Measurements from ENCODE around the gene ZNF770.

The ZNF770 gene, protein sequence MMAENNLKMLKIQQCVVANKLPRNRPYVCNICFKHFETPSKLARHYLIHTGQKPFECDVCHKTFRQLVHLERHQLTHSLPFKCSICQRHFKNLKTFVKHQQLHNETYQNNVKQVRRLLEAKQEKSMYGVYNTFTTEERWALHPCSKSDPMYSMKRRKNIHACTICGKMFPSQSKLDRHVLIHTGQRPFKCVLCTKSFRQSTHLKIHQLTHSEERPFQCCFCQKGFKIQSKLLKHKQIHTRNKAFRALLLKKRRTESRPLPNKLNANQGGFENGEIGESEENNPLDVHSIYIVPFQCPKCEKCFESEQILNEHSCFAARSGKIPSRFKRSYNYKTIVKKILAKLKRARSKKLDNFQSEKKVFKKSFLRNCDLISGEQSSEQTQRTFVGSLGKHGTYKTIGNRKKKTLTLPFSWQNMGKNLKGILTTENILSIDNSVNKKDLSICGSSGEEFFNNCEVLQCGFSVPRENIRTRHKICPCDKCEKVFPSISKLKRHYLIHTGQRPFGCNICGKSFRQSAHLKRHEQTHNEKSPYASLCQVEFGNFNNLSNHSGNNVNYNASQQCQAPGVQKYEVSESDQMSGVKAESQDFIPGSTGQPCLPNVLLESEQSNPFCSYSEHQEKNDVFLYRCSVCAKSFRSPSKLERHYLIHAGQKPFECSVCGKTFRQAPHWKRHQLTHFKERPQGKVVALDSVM

DNA sequence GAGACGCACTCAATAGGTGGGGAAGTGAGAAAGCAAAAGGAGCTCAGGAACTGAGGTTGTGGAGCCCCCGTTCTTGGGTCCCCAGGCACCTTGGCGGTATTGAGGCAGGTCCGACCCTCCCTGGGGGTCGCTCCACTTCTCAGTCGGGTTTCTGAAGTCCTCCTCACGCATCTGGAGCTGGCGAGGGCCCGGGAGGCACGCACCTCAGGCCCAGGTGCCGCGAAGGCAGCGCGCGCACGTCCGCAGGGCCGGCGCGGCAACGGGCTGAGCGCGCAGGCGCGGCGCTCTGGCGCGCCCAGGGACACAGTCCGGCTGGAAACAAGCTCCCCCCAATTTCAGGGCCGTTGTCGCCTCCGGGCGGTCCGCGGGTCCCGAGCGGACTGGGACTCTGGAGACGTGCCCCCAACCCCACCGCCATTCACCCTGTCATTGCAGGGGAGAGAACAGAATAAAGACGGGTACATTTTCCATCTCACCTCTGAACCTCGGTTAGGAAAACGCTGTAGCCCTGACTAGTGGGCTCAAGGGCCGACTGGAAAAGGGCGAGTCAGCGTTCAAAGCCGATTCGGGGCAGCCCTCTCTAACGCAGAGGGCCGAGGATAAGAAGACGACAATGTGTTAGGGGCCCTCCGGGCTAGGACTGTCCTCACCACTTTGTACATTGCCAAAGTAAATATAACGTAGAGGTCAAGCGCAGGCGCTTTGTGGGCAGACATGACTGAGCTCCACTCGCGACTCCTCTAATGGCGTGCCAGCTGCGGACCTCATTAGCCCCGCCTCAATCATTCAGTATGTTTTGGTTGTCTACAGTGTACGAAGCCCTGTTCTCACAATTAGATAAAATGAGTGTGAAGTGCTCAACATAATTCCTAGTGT lies at the start of gene ZNF770:
Gene ZNF770 (minus strand): TSS at position 261 of the 876 bp plus-strand sequence. CDS start 4,853 bp downstream, outside the sequence.
- DNase-seq: peak; percentile 69

DNA sequence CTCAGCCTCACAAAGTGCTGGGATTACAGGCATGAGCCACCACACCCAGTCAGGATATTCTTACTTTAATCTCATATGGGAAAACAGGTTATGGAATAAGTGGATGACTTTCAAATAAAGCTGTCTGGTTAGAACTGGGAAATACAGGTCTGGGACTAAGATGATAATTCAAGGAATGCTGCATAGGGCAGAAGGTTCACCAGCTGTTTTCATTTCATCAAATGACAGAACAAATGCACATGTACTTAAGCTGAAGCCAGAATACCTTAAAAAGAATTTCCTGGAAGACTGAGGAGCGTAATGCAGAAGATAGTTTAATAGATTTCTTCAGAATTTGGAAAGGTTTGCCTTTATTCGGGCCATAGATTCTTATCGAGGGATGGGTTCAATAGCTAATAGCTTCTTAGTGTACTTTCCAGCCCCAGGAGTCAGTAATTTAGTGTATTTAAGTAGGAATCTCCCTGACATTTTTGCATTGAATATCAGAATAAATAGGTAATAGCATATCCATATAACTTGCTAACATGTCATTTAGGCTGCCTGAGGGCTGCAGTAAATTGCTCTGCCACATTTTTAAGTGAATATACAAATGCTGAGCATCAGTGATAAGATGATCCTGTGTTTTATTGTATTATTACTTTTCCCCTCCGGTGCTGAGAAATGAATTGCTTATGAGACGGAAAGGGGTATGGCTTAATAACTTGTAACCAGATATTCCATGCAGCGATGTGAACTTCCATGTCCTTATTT lies 40.3 kb upstream of the ZNF770 start:
- DNase-seq: no peak

DNA sequence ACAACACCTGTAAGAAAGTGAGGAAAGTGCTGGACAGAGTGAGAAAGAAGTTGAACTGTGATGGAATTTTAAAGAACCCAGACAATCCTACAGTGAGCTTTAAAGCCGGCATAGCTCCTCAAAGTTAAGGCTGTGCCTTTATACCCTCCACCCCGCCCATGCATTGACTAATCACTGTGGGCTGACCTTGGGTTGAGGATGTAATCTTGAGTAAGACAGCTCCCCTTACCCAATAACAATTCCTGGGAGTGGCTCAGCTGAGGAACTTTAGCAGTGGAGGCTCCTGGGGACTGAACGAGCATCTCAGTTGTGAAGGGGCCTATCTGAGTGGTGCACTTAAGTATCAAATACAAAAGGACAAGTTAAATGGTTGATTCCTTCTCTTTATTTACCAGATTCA lies 35.7 kb upstream of the ZNF770 start:
- DNase-seq: no peak

DNA sequence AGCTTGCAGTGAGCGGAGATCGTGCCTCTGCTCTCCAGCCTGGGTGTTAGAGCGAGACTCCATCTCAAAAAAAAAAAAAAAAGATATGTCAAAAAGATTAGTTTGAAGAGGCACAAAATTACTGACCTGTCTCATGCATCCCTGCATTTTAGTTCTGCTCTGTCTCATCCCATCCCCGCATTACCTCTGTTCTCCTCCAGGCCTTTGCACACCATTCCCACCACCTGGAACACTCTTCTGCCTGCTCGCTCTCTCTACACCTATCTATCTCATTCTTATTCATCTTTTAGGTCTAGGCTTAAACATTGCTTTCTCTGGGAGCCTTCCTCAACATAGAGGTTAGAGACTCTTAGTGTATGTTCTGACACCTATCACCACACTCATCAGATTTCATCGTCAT lies 32.9 kb upstream of the ZNF770 start:
- DNase-seq: no peak

DNA sequence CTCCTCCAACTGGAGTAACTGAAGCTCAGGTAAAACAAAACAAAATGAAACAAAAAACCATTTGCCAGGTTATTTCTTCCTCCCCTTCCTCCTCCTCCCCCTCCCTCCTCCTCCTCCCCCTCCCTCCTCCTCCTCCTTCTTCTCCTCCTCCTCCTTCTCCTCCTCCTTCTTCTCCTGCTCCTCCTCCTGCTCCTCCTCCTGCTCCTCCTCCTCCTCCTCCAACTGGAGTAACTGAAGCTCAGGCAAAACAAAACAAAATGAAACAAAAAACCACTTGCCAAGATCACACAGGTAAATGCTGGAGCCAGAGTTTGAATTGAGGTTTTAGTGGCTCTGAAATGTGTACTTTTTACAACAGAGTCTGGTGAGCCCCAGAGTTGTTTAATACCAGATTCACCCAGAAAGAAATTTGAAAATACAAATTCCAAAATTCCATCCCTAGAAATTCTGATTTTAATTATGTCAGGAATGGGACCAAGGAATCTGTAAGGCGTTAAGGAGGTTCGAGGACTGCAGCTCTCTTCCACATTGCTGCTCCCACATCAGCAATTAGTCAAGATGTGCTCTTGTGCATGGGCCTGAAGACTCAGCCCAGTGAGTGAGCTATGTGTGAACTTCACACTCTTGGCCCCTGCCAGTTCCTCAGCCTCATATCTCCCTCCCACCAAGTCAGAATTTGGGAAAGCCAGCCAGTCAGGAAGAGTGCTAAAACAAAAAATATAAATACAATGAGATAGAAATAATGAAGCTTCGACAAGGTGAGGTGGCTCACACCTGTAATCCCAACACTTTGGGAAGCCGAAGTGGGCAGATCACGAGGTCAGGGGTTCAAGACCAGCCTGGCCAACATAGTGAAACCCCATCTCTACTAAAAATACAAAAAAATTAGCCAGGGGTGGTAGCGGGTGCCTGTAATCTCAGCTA lies 31.6 kb upstream of the ZNF770 start:
- DNase-seq: no peak

DNA sequence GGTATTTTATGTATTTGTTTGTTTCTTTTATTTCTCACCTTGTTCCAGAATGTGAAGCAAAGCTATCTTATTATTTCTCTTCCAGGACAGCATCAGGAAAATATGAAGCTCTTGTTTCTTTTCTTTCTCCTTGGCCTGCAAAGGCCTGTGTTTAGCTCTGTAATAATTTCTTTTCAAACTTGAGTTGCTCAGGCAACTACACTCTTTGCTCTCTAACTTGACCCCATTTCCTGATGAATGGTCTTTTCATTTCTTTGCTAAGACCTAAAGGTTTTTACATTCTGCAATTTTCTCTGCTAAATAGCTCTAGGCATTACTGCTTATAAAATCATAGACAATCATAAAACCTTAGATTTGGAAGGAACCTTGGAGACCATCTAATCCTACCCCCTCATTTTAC lies 26.2 kb upstream of the ZNF770 start:
- DNase-seq: no peak

DNA sequence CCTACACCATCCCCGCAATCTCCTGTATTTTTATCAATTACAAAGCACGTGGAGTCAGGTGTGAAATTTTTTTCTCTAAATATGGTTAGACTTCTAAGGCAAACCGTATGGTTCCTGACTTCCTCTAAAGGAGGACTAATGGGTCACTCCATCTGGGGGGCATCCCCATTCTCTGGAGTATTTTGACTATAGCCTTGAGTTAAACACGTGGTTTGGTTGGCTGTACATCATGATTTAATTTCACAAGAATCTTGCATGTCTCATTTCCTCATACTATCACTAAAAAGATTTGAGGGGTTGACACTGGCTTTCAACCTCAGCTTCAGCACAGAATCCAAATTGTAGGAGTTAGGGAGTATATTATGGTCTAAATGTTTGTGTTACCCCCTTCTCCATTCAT lies 25.3 kb upstream of the ZNF770 start:
- no peak for DNase-seq

DNA sequence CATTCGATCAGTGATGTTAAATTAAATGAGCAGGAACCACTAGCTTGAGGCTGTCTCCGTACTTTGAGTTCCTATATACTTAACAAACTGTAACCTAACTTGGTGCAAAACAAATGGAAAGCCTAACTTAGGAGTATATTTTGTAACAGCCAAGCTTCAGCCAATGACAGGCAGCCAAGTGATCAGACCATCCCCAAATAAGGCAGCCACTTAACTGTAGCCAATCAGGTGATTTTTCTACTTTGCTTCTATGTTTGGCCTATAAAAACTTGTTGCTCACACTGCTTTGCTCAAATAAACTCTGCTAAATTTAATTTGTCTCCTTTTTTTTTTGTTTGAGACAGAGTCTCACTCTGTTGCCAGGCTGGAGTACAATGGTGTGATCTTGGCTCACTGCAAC lies 19.3 kb upstream of the ZNF770 start:
- no peak for DNase-seq

DNA sequence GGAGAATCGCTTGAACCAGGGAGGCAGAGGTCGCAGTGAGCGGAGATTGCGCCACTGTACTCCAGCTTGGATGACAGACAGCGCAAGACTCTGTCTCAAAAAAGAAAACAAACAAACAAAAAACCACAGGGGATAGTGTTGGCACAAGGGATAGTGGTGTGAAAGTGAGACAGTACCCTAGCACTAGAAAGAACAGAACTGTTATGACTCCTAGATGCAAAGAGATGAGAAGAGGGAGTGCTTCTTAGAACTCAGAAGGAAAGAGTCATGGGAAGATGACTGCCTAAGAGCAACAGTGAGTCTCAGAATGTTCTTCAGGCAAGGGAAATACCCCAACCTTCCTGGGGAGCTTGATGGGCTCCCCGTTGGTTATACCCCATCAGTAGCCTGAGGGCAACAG lies 17.8 kb upstream of the ZNF770 start:
- DNase-seq: no peak

DNA sequence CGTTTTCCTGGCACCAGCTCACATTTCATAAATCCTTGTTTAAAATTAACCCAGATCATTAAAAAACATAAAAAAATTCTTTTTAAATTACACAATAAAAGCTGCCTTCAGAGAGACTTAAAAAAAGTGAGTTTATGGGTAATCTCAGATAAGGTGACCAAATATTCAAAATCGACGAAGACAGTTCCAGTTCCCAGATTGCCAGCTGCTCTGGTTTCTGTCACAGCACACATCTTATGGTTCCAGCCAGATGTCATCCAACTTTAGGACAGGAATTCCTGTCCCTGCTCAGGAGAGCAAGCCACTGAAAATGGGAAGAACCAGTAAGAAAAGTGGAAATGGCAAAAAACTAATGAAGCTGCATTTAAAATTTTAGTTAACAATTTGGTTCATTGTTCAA lies 15.8 kb upstream of the ZNF770 start:
- DNase-seq: no peak

DNA sequence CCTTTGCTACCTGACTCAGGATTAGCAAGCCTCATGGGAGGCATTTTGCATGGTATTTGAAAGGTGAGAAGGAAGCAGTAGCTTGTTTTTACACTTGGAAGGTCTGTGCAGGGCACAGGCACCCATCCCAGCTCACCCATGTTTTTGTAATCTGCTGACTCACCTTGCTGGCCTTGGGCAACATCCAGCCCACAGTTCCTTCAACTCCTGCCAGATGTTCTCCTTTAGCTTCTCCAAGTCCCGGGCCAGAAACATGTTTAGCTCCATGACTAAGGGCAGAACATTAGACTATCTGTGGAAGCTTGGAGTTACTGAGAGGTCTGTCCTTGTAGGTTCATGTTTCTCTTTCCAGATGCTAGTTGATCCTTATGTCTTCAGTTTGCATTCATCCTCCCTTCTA lies 12.4 kb upstream of the ZNF770 start:
- DNase-seq: peak; percentile 67

DNA sequence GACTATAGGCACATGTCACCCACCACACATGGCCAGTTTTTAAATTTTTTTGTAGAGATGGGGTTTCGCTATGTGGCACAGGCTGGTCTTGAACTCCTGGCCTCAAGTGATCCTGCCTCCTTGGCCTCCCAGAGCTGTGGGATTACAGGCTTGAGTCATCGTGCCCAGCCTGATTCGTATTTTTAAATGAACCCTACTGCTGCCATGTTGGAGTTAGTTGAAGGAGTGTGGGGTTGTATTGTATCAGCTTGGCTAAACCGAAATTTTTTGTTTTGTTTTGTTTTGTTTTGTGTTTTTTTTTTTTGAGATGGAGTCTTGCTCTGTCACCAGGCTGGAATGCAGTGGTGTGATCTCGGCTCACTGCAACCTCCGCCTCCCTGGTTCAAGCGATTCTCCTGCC lies 11.8 kb upstream of the ZNF770 start:
- no peak for DNase-seq

DNA sequence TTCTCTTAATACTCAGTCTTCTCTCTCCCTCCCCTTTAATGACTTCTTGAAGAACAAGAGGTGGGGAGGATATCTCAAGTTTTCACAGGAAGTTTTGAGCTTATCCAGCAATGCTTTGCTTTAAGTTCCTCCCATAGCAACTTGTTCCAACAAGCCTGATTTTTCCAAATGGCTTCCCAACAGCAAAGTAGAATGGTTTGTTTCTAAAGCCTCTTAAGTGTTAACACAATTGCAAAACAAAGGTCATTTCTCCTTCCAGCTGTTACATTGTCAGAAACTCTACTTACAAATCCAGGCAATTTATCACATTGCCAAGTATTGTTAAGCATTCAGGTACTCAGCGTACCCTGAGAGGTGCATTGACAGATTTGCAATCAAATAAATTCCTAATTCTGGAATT lies 6.8 kb upstream of the ZNF770 start:
- DNase-seq: no peak

DNA sequence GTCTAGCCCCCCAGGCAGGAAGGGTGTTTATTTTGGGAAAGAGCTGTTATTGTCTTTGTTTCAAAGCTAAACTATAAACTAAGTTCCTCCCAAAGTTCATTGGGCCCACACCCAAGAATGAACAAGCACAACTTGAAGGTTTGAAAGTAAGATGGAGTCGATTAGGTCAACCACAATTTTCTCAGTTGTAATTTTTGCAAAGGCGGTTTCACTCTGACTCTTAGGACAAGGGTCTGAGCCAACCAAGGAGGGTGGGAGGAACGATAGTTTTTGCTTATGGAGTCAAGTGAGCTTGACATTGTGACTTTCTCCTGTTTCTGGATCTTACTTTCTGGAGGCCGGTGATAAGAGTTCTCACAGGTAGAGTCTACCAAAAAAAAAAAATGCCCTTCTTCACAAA lies 5.8 kb upstream of the ZNF770 start:
- no peak for DNase-seq

DNA sequence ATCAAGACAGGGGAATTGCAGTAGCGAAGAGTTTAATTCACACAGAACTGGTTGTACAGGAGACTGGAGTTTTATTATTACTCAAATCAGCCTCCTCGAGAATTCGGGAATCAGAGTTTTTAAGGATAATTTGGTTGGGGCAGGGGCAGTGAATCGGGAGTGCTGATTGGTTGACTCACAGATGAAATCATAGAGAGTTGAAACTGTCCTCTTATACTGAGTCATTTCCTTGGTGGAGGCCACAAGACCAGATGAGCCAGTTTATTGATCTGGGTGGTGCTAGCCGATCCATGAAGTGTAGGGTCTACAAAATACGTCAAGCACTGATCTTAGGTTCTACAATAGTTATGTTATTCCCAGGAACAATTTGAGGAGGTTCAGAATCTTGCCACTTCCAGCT lies 5.3 kb upstream of the ZNF770 start:
- DNase-seq: no peak

DNA sequence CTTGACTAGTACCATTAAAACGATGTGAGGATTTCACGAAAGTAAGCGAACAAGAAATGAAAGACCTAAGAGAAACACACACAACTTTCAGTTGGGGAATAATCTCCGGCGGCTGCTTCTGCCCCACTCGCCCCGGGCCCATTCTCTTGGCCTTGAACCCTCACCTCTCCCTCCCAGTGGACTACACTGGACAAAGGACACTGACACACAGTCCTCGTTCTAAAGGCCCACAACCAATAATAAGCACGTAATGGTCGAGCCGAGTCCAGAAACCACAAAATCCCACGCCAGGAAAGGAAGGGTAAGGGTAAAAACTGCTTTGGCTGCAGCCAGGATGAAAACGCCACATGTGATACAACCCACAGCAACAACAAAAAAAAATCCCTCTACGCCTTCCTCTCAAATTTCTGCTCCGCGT lies 469 bp downstream of the ZNF770 start:
- DNase-seq: no peak

DNA sequence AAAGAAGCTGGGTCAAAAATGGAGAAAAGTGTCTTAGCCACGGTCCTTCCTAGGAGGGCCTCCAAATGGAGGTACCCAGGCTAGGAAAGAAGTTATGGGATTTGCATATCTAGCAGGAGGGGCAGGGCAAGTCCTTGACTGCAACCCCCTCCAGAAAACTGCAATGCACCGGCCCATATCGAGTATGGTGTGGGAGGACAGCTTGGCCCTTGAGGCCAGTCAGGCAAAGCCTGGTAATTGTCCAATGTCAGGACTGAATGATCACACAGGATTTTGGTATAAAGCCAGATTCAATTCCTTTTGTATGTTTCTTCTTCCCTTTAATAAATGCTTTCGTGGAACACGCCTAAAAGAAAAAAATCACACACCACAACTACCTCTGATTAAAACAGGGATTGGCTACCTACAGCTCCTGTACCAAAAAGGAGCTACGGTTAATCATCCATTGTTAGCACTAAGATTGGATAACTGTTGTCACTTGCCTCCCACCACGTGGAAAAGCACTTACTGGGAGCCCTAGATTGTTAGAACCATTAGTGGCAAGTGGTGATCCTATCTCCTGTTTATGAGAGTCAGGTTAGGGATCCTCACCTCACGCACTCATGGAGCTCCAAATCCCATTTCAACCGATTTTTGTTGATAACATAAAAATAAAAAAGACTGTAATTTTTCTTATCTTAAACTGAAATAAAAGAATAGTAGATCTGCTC lies 1.2 kb downstream of the ZNF770 start:
- DNase-seq: no peak

DNA sequence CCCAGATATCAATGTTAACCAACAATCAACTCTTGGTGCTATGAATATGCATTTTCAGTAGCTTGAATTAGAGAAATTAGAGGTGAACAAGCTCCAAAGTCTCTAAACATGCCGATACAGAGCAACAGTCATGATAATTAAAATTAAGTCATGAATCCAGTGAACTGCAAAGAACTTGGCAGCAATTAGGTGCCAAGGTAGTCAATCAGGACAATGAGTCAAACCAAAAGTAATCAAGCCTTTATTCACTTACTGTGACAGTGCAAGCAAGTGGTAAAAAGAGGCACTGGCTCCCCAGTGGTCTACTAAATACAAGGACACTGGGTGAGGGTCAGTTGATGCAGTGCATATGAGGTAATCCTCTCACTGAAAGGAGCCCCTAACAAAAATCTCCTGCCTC lies 1.8 kb downstream of the ZNF770 start:
- DNase-seq: no peak

DNA sequence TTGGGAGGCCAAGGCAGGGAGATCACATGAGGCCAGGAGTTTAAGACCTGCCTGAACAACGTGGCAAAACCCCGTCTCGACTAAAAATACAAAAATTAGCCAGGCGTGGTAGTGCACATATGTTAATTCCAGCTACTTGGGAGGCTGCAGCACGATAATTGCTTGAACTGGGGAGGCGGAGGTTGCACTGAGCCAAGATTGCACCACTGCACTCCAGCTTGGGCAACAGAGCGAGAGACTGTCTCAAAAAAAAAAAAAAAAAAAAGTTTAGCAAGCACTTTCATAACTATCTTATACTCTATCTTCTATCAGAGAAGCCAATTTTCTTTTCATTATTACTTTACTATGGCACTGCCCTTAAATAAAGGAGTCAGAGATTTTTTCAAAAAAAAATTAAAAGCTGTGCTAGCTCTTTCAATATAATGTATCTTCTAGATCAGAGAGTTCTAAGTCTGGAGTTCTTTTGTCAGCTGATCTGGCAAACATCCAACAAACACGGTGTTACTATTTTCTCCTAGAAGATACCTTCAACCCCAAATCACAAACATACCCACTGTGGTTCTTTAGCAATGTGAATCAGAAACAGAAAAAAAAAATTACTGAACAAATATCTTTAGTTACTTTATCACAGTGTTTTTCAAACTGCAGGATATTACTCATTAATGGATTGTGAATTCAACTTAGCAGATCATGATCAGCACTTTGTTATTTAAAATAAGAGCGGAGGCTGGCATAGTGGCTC lies 3.0 kb downstream of the ZNF770 start:
- no peak for DNase-seq

DNA sequence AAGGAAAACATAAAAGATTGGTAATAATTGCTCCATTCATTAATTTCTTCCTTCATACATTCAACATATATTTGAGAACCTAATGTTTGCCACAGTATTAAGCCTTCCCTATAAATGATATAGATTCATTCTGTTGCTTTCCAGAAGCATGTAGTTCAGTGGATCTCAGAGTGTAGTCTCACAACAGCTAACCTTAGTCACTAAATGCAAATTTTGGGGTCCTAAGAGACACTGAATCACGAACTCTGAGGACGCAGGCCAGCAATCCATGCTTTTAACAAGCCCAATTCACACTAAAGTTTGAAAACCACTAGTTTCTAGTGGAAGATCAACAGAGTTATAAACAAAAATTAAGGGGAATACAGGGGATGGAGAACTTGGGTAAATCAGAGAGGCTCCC lies 11.3 kb downstream of the ZNF770 start:
- no peak for DNase-seq

All from T1000 (cell line).